Esophagus (tissue), 2 donors: Measurements from ENCODE around the gene SP7. TPM values are rescaled to one million over a fixed set of nuclear protein-coding genes. Genes with fewer than 3 reads are reported as not detected.
"Not testable (repeated sequence)": the region's sequence is repeated elsewhere in the genome, so short reads cannot be mapped to it uniquely, and the experiment has no call there.

Experiments
- H3K27ac ChIP-seq, 2 donors: one replicate each; pipeline ENCODE4 v1.5.1; 2013; ENCODE audit warnings: low read depth in 2 of 2, mild to moderate bottlenecking in 2 of 2, inconsistent platforms in 1 of 2, low read length in 1 of 2, moderate library complexity in 1 of 2
- H3K27me3 ChIP-seq, 2 donors: one replicate each; pipeline ENCODE4 v1.6.1; 2013; ENCODE audit warnings: low read length in 2 of 2, control low read depth in 1 of 2, mild to moderate bottlenecking in 1 of 2; ENCODE audit not compliant: insufficient read depth in 2 of 2, control insufficient read depth in 1 of 2
- H3K36me3 ChIP-seq, 2 donors: one replicate each; pipeline ENCODE4 v1.6.1; 2013; ENCODE audit warnings: low read length in 1 of 2; ENCODE audit not compliant: control insufficient read depth in 2 of 2, insufficient read depth in 2 of 2
- H3K4me1 ChIP-seq, 2 donors: one replicate each; pipeline ENCODE4 v1.6.1; 2013; ENCODE audit warnings: low read length in 1 of 2; ENCODE audit not compliant: control insufficient read depth in 2 of 2, insufficient read depth in 2 of 2
- H3K4me3 ChIP-seq, 2 donors: one replicate each; pipeline ENCODE4 v1.5.1; 2013; ENCODE audit warnings: low read length in 2 of 2, mild to moderate bottlenecking in 2 of 2, low read depth in 1 of 2, moderate library complexity in 1 of 2
- H3K9me3 ChIP-seq, 2 donors: one replicate each; pipeline ENCODE4 v1.6.1; 2013; ENCODE audit warnings: mild to moderate bottlenecking in 2 of 2, low read depth in 1 of 2, low read length in 1 of 2, moderate library complexity in 1 of 2; ENCODE audit not compliant: control insufficient read depth in 2 of 2, insufficient read depth in 1 of 2
- WGBS, 2 donors: extraction: QIAGEN DNeasy Blood & Tissue Kit; methylation state at CpG; one replicate each; pipeline ENCODE4 v1.1.7; 2013; 5-methylcytosine and 5-hydroxymethylcytosine counted together
- polyA plus RNA-seq, 2 donors: library from polyadenylated mRNA; stranded (reverse); fragments of 200-250 nt; gene quantifications; one replicate each; pipeline ENCODE4 v1.2.3, GENCODE V29; 2013
- donor health status: healthy with polysubstance abuse.
- donor health status: Bipolar disorder and iron deficiency.

SP7 gene
- polyA plus RNA-seq, 2 donors = not detected

DNA sequence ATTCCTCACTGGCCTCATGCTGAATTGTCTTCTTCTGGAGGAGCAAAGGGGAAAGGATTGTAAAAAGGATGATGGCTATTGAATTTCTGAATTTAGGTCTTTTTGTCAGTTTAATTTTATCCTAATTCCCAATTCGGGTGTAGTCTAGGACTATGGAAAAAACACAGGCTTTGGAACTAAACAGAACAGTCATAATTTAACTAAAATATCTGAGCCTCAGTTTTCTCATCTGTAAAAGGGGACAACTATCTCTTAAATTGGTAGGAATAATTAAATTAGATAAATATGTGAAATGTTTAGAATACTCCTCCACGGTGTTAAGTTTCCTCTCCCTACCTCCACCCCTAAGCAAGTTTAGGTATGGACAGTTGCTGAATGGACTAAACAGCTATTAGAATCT is 40.6 kb upstream of the SP7 start:
- Histone ChIP-seq H3K36me3 (no peaks in the 10 kb centered on the region), H3K27ac (no peak overlapping the region), H3K4me1 (peaks cover 0 to 3% of the 10 kb centered on the region in 2 donors), H3K9me3 (no peaks in the 10 kb centered on the region), H3K4me3 (no peak overlapping the region), H3K27me3 (no peaks in the 10 kb centered on the region)
- 82 to 85% methylated on average over 2 of the region's 2 CpGs for WGBS, 2 donors

DNA sequence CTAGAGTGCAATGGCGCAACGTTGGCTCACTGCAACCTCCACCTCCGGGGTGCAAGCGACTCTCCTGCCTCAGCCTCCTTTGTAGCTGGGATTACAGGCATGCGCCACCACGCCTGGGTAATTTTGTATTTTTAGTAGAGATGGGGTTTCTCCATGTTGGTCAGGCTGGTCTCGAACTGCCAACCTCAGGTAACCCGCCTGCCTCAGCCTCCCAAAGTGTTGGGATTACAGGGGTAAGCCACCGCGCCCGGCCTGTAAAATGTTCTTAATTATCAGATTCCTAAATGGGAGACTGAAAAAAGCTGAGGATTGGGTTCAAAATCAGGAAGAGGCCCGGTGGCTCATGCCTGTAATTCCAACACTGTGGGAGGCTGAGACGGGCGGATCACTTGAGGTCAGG is 38.1 kb upstream of the SP7 start:
- peak overlapping the region in 1 of 2 donors; percentile 62 for H3K27ac ChIP-seq
- 82 to 85% methylated on average over 14 of the region's 14 CpGs for WGBS, 2 donors
- H3K4me1 ChIP-seq = not testable (repeated sequence)

DNA sequence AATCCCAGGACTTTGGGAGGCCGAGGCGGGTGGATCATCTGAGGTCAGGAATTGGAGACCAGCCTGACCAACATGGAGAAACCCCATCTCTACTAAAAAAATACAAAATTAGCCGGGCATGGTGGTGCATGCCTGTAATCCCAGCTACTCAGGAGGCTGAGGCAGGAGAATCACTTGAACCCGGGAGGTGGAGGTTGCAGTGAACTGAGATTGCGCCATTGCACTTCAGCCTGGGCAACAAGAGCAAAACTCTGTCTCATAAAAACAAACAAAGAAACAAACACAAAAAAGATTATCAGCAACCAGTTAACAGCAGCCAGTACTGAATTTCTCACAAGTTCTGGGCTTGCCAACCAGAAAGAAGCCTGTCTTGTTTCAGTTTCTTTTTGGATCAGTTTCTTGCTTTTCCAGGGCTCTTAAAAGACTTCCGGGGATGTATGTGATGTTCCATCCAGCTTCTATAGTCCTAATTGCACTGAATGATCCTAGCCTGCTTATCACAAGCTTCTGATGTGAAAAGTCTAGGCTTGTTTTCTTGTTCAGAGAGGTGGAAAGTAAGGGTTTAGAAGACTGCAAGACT is 37.5 kb upstream of the SP7 start:
- H3K27me3 ChIP-seq, H3K9me3 ChIP-seq, H3K36me3 ChIP-seq, H3K4me1 ChIP-seq, H3K4me3 ChIP-seq: not testable (repeated sequence)
- peak overlapping the region; percentile 62 to 76 for H3K27ac ChIP-seq
- 55 to 59% methylated on average over 6 of the region's 6 CpGs for WGBS, 2 donors

More for the DNA sequence above, 38.1 kb upstream of the SP7 start:
- H3K4me3 ChIP-seq, H3K9me3 ChIP-seq, H3K27me3 ChIP-seq, H3K36me3 ChIP-seq: not testable (repeated sequence)

DNA sequence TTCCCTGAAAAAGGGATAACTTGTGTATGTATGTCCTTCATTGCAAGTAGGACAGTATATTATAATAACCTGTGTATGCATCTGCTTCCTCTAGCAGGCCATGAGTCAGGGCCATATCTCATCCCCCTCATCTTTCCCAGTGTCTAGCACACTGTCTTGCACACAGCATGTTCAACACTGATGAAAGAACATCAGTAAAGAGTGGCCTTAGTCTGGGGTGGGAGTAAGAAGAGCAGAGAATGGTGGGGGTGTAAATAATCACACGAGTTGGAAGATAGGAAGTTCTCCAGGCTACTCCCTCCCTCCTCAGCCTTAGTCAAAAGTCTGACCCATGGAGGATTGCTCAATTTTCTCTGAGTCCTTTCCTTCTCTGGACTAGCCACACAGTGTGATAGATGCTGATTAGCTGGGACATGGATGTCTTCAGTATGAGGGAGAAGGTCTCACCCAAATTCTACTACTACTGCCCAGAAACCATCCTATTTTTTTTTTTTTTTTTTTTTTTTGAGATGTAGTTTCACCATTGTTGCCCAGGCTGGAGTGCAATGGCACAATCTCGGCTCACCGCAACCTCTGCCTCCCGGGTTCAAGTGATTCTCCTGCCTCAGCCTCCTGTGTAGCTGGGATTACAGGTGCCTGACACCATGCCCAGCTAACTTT is 29.2 kb upstream of the SP7 start:
- Histone ChIP-seq H3K9me3 (no peaks in the 10 kb centered on the region), H3K27me3 (no peaks in the 10 kb centered on the region), H3K36me3 (no peaks in the 10 kb centered on the region), H3K4me1 (no peaks in the 10 kb centered on the region), H3K27ac (peak overlapping the region; percentile 67 to 79), H3K4me3 (no peak overlapping the region)
- WGBS, 2 donors = 65 to 80% methylated on average over 4 of the region's 4 CpGs

DNA sequence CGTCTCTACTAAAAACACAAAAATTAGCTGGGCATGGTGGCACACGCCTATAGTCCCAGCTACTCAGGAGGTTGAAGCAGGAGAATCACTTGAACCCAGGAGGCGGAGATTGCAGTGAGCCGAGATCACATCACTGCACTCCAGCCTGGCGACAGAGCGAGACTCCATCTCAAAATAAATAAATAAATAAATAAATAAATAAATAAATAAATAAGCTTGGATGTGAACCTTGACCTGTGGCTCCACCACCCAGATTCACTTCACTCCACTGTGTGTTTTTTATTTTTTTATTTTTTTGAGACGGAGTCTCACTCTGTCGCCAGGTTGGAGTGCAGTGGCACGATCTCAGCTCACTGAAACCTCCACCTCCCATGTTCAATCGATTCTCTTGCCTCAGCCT is 25.5 kb upstream of the SP7 start:
- H3K27me3 ChIP-seq, H3K36me3 ChIP-seq, H3K4me3 ChIP-seq, H3K27ac ChIP-seq, H3K4me1 ChIP-seq, H3K9me3 ChIP-seq: not testable (repeated sequence)
- WGBS, 2 donors = 91 to 94% methylated on average over 10 of the region's 10 CpGs

DNA sequence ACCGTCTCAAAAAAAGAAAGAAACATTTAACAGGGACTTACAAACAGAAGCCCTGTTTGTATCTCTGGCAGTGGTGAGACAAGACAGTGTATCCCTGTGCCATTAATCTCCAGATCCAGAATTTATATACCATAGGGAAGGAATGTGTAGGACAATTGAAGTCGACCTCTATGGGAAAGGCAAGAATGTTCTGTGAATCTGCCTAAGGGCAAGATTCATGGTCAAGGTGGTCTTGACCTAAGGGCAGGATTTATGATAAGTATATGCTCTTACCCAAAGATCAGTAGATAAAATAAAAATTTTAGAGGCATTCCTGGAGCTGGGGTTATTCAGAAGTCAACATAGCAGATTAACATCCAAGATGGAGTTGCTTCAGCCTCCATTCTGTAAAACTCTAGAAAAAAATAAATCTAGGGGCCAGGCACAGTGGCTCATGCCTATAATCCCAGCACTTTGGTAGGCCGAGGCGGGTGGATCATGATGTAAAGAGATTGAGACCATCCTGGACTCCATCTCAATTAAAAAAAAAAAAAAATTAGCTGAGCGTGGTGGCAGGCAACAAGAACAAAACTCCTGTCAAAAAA is 22.8 kb upstream of the SP7 start:
- H3K27me3 ChIP-seq = no peaks in the 10 kb centered on the region
- no peaks in the 10 kb centered on the region for H3K9me3 ChIP-seq
- 86 to 92% methylated on average over 5 of the region's 5 CpGs for WGBS, 2 donors
- H3K4me3 ChIP-seq = no peak overlapping the region
- no peaks in the 10 kb centered on the region for H3K36me3 ChIP-seq
- no peak overlapping the region for H3K27ac ChIP-seq
- H3K4me1 ChIP-seq = no peaks in the 10 kb centered on the region

DNA sequence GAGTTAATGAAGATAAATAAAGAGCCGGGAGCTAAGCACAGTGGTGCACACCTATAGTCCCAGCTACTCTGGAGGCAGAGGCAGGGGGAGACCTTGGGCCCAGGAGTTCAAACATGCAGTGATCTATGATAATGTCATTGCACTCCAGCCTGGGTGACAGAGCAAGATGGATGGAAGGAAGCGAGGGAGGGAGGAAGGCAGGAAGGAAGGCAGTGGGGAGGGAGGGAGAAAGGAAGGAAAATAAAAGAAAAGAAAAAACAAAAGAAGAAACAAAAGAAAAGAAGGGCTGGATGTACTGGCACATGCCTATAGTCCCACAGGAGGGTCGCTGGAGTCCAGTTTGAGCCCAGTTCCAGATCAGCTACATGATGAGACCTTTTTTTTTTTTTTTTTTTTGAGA is 19.0 kb upstream of the SP7 start:
- Histone ChIP-seq H3K27ac (peak overlapping the region in 1 of 2 donors; percentile 33), H3K4me3 (no peak overlapping the region), H3K27me3 (no peaks in the 10 kb centered on the region), H3K9me3 (no peaks in the 10 kb centered on the region), H3K36me3 (no peaks in the 10 kb centered on the region), H3K4me1 (no peaks in the 10 kb centered on the region)
- whole genome bisulfite sequencing, 2 donors = 54 to 66% methylated on average over 3 of the region's 3 CpGs

DNA sequence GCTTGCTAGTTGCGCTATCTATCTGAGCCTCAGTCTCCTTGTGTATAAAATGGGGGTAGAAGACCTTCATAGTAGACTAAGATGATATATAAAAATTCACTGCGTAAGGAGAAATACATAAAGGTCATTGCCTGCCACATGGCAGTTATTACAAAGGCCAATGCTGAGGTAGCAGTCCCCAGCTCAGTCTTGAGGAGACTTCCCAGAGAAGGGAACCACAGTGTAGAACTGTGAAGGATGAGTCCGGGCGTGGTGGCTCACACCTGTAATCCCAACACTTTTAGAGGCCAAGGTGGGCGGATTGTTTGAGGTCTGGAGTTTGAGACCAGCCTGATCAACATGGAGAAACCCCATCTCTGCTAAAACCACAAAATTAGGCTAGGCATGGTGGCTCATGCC is 17.1 kb upstream of the SP7 start:
- WGBS, 2 donors = 83% methylated on average over 5 of the region's 5 CpGs
- Histone ChIP-seq H3K27ac (peak overlapping the region in 1 of 2 donors; percentile 30), H3K4me3 (no peak overlapping the region), H3K9me3 (no peaks in the 10 kb centered on the region), H3K4me1 (no peaks in the 10 kb centered on the region), H3K27me3 (no peaks in the 10 kb centered on the region), H3K36me3 (no peaks in the 10 kb centered on the region)

DNA sequence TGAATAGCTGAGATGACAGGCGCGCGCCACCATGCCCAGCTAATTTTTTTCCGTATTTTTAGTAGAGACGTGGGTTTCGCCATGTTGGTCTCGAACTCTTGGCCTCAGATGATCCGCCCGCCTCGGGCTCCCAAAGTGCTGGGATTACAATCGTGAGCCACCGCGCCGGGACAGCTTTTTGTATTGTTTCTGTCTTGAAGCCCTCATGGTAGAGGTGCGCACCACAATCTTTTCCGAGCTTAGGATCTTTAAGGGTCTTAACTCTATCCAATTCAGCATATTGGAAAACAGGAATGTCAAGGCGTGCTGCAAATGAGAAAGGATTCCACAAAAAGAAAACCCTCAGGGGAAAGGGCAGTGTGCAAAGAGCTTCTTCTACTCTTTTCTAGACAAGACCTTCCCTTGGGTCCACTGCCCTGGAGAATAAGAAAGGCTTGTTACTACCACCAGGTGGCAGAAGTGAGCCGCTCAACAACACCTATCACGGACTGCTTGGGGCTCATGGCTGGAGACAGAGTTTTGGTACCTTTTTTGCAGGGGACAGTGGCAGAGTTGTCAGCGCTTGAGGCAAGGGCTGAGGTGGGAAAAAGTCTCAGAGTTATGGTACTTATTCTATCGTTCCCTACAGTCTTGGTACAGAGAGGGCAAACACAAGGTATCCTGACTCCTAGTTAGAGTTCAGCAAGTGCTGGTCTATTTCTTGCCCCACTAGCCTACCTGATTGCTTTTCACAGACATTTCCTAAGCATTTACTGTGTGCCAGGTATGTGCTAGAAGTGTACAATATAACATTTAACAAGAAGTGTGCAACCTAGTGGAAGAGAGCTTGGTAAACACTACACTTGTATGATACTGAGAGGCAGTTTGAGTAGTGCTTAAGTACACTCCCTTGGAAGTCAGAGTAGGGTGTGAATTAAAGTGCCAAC is 16.4 kb upstream of the SP7 start:
- H3K27ac ChIP-seq = peak overlapping the region in 1 of 2 donors; percentile 30
- no peaks in the 10 kb centered on the region for H3K9me3 ChIP-seq
- H3K27me3 ChIP-seq = no peaks in the 10 kb centered on the region
- H3K36me3 ChIP-seq = no peaks in the 10 kb centered on the region
- H3K4me3 ChIP-seq = no peak overlapping the region
- H3K4me1 ChIP-seq = no peaks in the 10 kb centered on the region
- WGBS, 2 donors = 57 to 61% methylated on average over 21 of the region's 21 CpGs
